Amniotic stem cell (primary cell): Measurements from ENCODE around the gene KCNG3.

Source experiments
- DNase-seq: peaks from one replicate; lab custom pipeline; 2025; lab: John Stamatoyannopoulos, UW

KCNG3 gene, protein sequence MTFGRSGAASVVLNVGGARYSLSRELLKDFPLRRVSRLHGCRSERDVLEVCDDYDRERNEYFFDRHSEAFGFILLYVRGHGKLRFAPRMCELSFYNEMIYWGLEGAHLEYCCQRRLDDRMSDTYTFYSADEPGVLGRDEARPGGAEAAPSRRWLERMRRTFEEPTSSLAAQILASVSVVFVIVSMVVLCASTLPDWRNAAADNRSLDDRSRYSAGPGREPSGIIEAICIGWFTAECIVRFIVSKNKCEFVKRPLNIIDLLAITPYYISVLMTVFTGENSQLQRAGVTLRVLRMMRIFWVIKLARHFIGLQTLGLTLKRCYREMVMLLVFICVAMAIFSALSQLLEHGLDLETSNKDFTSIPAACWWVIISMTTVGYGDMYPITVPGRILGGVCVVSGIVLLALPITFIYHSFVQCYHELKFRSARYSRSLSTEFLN

DNA sequence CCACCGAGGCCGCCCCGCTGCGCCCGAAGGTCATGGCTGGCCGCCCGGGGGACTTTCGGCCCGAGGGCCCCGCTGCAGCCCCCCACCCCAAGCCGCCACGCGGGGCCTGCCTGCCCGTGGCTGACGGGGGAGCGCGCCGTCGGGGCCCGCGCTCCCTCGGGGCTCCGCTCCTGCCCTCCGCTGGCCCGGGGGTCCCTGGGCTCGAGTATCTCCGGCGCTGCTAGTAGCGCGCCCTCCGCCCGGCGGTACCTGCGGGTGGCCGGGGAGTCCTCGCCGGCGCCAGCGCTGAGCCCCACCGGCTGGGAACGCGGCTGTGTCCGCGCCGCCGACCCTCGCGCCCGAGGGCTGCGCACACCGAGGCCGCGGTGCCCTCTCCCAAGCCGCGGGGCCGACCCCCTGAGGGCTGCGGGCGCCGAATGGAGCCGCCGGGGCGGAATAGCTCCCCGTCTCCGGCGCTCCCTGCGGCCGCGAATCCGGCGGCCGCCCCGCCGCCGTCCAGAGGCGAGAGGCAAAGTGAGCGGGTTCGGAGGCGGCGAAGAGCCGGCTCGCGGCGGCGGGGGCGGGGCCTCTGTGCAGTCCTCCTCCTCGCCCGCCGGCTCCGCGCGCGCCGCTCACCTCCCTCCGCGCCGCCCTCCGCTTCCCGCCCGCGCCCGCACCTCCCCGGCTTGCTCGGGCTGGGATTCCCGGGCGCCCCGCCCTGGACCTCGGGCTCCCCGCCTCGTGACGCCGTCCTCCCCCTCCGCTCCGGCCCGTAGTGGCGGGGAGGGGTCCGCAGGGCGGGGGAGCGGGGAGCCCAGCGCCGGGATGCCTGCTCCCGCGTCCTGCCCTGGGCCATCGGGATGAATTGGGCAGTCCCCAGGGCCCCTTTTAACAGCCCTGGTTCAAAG lies at the start of gene KCNG3:
TSS of gene KCNG3 (minus strand) at position 515 of the 887 bp plus-strand sequence. CDS start at position 34, 481 bp downstream.
- no peak for DNase-seq

DNA sequence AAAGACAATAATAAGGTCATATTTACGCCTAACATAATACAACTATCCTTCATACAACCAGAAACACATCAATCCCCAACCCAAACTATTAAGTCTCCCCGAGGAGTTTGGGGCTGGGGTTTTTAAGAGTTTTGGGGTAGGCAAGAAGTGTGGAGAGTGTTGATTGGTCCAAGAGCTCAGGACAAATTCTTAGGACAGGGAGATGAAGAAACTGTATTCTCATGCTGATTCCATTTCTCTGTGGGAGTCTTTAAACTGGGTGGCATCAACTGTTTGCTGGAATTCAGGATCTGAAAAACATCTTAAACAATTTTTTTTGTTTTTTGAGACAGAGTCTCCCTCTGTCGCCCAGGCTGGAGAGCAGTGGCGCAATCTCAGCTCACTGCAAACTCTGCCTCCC lies 49.1 kb upstream of the KCNG3 start:
- DNase-seq, result no peak

DNA sequence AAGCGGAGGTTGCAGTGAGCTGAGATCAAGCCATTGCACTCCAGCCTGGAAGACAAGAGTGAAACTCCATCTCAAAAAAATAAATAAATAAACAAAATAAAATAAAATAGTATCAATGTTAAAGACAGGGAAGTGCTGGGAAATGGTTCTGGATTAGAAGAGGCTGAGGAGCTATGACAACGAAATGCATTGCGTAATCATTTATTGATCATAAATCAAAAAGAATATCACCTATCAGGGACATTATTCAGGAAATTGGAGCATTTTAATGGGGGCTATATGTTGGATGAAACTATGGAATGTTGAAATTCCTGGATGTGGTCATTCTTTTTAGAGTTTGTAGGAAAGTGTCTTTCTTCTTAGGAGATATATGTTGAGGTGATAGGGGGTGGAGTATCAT lies 43.7 kb upstream of the KCNG3 start:
- DNase-seq, result no peak

DNA sequence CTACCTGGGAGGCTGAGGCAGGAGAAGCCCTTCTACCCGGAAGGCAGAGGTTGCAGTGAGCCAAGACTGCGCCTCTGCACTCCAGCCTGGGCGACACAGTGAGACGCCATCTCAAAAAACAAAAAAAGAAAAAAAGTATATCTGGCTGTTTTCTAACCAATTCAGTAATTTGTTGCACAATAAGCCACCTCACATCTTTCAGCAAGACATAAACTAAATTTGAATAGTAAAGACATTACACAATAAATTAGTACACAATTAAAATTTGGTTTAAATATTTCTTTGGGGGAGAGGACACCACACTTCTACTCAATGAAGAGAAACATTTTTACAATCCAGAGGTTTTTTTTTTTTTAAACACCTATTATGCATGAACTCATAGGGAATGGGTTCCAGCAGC lies 38.6 kb upstream of the KCNG3 start:
- no peak for DNase-seq

DNA sequence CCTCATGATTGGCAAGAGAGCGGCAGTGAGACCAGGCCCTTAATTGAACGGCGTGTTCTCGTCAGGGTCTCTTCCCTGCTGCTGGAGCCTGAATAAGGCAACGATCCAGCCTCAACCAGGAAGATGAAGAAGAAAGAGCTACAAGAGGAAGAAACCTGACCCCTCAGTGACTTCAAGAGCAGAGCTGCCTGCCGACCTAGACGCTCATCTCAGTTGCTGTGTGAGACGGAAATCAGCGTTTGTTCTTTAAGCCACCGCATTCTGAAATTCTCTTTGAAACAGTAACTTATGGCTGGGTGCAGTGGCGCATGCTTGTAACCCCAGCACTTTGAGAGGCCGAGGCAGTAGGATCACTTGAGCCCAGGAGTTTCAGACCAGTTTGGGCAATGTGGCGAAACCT lies 29.6 kb upstream of the KCNG3 start:
- no peak for DNase-seq

DNA sequence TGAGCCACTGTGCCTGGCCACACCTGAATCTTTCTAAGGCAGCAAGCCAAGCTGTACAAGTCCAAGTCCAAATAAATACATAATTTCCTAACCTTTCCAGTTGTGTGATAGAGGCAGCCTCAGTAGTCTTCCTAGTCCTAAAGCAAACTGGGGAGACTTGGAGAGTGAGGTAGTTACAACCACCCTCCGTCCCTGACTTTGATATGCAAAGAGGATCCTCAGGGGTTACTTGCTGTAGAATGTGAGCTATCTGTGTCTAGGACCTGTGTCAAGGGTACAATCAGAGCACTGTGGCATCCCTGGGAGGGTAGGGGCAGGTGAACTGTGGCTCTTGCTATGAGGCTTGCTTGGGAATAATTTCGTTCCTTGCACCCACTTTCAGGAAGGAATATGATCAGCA lies 28.3 kb upstream of the KCNG3 start:
- DNase-seq, result no peak

DNA sequence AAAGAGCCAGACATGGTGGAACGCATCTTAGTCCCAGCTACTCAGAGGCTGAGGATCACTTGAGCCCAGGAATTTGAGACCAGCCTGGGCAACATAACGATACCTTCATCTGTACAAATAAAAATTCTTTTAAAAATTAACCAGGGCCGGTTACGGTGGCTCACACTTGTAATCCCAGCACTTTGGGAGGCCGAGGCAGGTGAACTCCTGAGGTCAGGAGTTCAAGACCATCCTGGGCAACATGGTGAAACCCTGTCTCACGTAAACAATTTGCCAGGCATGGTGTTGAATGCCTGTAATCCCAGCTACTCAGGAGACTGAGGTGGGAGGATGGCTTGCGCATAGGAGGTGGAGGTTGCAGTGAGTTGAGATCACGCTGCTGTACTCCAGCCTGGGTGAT lies 25.8 kb upstream of the KCNG3 start:
- DNase-seq, result no peak

DNA sequence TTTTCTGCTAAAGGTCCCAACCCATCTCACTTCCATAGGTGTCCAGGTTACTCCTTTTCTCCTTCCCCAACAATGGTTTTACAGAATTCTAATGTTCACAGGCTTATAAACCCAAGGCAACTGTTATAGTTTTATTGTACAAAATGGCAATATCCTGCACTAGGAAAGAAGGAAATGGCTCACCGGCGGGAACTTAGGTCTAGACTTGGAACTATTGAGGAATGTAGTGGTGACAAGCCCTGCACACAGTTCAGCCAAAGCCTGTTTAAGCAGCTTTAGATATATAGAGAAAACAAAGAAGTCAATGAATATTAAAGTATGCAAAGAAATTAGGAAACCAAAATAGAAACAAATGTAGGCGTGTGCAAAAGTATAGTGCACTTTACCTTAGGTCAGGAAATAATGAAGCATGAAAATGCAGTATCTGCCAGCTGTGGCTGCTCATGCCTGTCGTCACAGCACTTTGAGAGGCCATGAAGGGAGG lies 22.7 kb upstream of the KCNG3 start:
- DNase-seq, result no peak

DNA sequence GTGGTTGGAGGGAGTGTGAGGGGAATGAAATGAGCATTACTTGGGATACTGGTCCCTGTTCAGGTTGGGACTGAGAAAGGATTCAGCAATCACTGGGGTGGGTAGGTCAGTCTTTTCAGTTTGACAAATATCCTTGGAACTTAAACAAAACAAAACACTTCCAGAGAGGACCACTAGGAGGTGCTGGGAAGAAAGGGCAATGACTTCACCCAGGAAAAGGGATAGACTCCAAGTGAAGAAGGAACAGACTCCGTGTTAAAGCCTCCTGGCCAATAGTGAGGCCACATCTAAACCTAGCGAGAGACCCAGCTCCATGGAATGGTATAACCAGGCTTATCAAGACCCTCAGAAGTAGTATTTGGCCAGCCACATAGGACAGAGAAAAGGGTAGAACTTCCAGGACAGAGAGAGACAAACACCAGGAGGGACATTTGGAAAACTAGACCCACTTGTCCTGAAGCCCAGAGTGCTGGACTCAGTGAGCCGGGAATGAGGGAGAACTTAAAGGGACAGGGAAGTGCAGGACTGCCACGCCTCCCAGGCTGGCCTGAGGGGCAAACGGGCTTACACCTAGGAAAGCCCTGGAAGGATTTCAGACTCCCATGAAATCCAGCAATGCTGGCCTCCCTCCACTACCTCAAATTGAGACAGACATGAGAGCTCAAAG lies 19.6 kb upstream of the KCNG3 start:
- no peak for DNase-seq

DNA sequence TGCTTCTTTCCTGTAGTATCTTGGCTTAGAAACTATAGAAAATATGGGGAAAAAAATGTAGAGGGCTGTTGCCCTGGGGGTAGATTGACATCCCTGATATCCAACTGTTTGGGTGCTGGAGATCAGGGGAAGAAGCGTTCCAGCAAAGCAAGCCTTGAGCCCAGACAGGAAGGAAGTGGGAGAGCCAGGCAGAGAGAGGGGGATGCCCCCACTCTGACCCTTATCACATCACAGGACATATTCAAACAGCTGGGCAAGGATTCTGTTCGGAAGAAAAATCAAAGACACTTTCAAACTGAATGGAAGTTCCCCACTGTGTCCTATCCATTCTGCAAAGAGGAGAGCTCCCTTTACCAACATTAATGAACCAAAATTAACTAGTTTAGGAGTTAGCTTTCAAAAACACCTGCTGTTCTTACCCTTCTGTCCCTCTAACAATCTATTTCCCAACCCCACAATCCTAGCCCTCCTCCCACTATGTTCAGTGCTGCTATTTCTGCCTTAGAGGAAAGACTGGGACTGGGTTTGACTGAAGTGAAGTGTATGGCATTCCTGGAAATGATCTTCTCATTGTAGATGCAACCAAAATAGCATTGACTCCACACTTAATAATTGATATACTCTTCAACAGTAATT lies 16.9 kb upstream of the KCNG3 start:
- no peak for DNase-seq

DNA sequence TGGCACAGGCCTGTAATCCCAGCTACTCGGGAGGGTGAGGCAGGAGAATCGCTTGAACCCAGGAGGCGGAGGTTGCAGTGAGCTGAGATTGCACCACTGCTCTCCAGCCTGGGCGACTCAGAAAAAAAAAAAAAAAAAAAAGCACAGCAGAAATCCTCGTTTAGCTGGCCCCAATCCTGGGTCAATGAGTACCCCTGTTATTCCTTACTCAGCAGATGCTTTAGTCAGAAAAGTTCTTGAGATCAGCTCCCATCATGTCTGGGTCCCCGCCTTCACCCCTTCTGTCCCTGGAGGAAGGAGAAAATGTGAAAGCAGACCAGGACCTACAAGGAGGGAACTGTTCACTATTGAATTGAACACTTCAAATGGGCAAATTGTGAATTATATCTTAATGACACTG lies 16.4 kb upstream of the KCNG3 start:
- no peak for DNase-seq

DNA sequence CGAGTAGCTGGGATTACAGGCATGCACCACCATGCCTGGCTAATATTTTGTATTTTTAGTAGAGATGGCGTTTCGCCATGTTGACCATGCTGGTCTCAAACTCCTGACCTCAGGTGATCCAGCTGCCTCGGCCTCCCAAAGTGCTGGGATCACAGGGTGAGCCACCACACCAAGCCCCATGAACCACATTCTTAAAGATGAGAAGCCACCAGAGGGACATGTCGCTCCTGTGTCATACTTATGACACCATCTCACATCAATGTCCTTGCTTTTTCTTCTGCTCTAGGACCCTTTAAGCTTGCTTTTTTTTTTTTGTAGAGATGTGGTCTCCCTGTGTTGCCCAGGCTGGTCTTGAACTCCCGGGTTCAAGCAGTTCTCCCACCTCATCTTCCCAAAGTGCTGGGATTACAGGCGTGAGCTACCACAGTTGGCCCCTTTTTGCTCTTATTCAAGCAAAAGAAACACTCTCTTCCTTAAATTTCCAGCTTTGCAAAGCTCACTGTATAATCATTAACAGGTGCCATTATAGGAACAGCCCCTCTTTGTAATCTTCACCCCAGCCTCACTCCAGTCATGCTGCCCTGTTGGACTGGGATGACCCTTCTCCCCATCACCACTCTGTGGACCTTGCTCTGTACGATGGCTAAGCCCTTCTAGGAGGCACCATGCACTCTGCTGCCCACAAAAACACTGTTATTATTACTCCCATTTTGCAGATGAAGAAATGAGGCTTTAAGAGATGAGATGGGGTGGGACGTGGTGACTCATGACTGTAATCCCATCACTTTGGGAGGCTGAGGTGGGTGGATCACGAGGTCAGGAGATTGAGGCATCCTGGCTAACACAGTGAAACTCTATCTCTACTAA lies 10.8 kb upstream of the KCNG3 start:
- no peak for DNase-seq

DNA sequence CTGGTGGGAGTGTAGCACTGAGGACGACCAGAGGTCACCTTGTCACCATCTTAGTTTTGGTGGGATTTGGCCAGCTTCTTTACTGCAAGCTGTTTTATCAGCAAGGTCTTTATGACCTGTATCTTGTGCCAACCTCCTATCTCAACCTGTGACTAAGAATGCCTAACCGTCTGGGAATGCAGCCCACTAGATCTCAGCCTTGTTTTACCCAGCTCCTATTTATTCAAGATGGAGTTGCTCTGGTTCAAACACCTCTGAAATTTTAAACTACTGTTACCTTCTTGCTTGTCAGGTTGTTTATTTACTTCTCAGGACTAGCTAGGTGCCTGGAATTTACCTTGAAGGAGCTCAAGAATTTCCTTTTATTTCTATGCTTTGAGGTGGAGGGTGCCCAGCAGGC lies 9.5 kb upstream of the KCNG3 start:
- DNase-seq, result no peak

DNA sequence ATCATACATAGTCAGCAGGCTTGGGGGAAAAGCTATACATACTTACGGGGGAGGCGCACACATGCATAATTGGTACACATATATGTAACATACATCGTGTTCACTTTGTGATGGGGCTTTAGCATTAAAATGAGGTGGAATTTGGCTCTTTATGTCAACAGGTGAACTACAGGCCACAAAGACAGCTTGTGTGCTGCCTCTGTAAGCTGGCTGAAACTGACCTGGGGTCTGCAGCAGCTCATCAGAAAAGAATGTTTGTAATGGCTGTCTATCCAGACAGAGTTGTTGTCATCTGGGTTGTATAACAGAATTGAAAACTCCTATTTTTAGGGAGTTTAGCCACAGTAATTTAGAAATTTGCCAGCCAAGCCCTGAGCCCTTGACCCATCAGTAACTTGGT lies 4.7 kb upstream of the KCNG3 start:
- DNase-seq, result no peak

DNA sequence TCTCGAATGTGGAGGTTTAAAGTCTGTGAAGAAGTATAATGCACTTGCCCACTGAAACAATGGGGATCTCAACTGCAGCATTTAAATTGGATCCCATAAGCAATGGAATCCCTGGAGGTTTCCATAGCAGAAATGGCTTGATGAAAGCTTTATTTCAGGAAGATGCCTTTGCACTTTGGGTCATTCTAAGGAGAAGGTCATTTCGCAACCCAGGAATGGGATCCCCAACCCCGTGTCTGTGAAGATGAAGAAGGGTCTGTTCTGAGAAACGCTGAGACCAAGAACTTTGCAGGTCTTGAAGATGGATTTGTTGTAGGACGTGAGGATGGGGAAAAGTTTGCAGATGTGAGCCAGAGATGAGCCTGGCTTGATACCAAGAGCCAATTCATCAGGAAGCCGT lies 1.8 kb upstream of the KCNG3 start:
- DNase-seq, result no peak

DNA sequence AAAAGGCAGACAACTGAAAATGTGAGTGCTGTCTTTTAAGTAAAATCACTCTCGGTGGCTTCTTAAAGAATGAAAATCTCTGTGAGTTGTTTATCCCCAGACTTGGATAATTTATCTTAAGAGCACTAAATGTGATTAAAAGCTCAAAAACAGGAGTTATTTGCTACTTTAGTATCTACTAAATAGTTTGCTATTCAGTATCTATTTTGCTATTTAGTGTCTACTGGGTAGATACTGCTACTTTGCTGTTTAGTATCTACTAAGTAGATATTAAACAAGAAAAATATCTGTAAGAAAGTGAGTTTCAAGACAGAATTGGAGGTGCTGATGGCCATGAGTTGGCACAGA lies 1.4 kb upstream of the KCNG3 start:
- DNase-seq, result no peak

DNA sequence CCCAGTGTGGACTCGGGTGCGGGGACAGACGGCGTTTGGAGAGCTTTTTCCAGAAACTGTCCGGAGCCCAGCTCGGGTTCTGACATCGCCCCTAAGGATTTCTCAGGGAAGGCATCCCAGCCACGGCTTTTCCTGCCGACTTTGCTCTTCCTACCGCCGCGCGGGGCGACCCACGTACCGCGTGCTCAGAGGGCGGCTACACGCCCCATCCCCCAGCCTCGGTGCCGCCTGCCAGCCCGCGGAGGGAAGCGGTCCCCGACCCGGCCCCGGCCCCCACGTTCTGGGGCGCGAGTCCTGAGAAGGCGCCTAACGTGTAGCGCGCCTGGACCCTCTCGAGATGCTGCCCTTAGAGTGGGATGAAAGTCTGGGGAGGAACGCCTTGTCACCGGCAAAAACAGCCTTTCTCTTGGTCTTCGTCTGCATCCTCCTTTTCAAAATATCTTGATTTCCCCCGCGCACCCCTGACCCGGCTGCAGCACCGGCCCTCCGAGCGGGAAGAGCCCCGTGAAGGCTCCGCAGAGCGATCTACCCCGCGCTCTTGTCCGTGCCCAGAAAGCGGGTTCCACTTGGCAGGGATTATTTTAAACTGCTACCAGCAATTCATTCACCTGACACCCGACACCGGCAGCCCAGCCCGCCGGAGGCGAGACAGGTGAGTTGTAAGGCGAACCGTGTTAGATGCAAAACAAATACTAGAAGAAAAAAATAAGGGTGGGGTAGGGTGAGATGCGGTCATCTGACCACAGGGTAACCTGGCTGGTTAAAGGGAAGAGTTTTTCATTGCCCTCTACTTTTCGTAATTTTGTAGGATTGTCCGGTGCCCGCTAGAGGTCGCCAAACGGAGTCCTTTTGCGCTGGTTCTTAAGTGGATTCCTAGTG lies 812 bp upstream of the KCNG3 start:
- DNase-seq, result no peak

DNA sequence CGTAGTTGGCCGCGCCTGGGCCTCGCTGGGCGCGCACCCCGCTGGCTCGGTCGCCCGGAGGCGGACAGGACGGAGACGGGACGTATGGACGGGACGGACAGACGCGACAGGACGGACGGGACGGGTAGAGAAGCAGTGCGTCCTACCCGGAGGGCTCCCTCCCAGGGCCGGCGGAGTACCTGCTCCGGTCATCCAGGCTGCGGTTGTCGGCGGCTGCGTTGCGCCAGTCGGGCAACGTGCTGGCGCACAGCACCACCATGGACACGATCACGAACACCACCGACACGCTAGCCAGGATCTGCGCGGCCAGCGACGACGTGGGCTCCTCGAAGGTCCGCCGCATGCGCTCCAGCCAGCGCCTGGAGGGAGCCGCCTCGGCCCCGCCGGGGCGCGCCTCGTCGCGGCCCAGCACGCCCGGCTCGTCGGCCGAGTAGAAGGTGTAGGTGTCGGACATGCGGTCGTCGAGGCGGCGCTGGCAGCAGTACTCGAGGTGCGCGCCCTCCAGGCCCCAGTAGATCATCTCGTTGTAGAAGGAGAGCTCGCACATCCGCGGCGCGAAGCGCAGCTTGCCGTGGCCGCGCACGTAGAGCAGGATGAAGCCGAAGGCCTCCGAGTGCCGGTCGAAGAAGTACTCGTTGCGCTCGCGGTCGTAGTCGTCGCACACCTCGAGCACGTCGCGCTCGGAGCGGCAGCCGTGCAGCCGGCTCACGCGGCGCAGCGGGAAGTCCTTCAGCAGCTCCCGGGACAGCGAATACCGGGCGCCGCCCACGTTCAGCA lies 903 bp downstream of the KCNG3 start:
- DNase-seq, result no peak

DNA sequence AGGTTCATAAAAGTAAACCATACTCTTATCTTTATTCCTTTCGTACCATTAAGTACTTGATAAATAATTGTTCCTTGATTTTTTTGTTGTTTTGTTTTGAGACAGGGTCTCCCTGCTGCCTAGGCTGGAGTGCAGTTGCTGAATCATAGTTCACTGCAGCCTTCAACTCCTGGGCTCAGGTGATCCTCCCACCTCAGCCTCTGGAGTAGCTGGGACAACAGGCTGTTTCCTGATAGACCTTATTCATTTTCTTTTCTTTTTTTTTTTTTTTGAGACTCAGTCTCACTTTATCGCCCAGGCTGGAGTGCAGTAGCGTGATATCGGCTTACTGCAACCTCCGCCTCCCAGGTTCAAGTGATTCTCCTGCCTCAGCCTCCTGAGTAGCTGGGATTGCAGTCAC lies 5.5 kb downstream of the KCNG3 start:
- no peak for DNase-seq
